HEK293 (cell line): ENCODE results near the gene HSBP1.

Experiments
- CTCF ChIA-PET: fragments of 350-600 bp; formaldehyde crosslinking; extraction: SDS; loops from one replicate; lab custom pipeline; 2021; ENCODE audit warnings: antibody characterized with exemption; lab: Yijun Ruan, JAX
- POLR2A ChIA-PET: fragments of 300-600 bp; formaldehyde crosslinking; extraction: SDS; loops from one replicate; lab custom pipeline; 2020; ENCODE audit warnings: antibody characterized with exemption, inconsistent platforms; lab: Yijun Ruan, JAX
- H3K27ac ChIP-seq: fragments of 200-500 bp; sonication (Bioruptor generic); 2 replicates; pipeline ENCODE4 v1.5.1; 2014; ENCODE audit warnings: low read depth, low read length, control low read depth, inconsistent platforms; ENCODE audit errors: extremely low read depth
- H3K36me3 ChIP-seq, 2 experiments: fragments of 200-500 bp in 1 of 2; sonication (Bioruptor generic) in 1 of 2; 1 replicate in 1 of 2; 2 replicates in 1 of 2; pipeline ENCODE4 v1.5.1; 2014 to 2017; ENCODE audit warnings: inconsistent platforms in 2 of 2, low read length in 2 of 2; ENCODE audit not compliant: control insufficient read depth in 2 of 2, insufficient read depth in 1 of 2
- H3K4me1 ChIP-seq: fragments of 200-500 bp; sonication (Bioruptor generic); 2 replicates; pipeline ENCODE4 v1.5.1; 2014; ENCODE audit warnings: mild to moderate bottlenecking, low read length, inconsistent platforms; ENCODE audit not compliant: control insufficient read depth, insufficient read depth
- H3K4me3 ChIP-seq: 2 replicates; pipeline ENCODE4 v1.5.1; 2011; ENCODE audit warnings: low read depth, mild to moderate bottlenecking, control low read depth, low read length, moderate library complexity
- H3K9me3 ChIP-seq: fragments of 200-500 bp; sonication (Bioruptor generic); 2 replicates; pipeline ENCODE4 v1.5.1; 2014; ENCODE audit warnings: low read depth, low read length, inconsistent platforms; ENCODE audit not compliant: control insufficient read depth, insufficient read depth
- MEIS1 ChIP-seq: sonication (generic); formaldehyde crosslinking; IDR thresholded peaks from 2 replicates; pipeline ENCODE4 v1.8.1; 2022; ENCODE audit warnings: missing genetic modification reagents, mild to moderate bottlenecking, borderline replicate concordance
- MZF1 ChIP-seq: fragments of 450-650 bp; formaldehyde crosslinking; IDR thresholded peaks from 2 replicates; pipeline ENCODE4 v1.5.1; 2017; ENCODE audit warnings: missing biosample characterization, missing genetic modification characterization, borderline replicate concordance
- OVOL3 ChIP-seq: fragments of 450-650 bp; formaldehyde crosslinking; IDR thresholded peaks from 2 replicates; pipeline ENCODE4 v1.5.1; 2016; ENCODE audit warnings: missing biosample characterization, missing genetic modification characterization
- PRDM1 ChIP-seq: fragments of 450-650 bp; formaldehyde crosslinking; IDR thresholded peaks from 2 replicates; pipeline ENCODE4; 2016; ENCODE audit warnings: missing biosample characterization, missing genetic modification characterization
- SP2 ChIP-seq: fragments of 450-650 bp; formaldehyde crosslinking; IDR thresholded peaks from 2 replicates; pipeline ENCODE4 v1.5.1; 2016; ENCODE audit warnings: missing biosample characterization, missing genetic modification characterization
- ZBTB20 ChIP-seq: fragments of 450-650 bp; formaldehyde crosslinking; IDR thresholded peaks from 2 replicates; pipeline ENCODE4 v1.5.1; 2016; ENCODE audit warnings: missing biosample characterization, missing genetic modification characterization
- ZBTB7A ChIP-seq: fragments of 450-650 bp; formaldehyde crosslinking; IDR thresholded peaks from 2 replicates; pipeline ENCODE4 v1.5.1; 2016; ENCODE audit warnings: low read depth, missing biosample characterization, missing genetic modification characterization
- ZBTB8A ChIP-seq: fragments of 450-650 bp; formaldehyde crosslinking; IDR thresholded peaks from 2 replicates; pipeline ENCODE4 v1.5.1; 2016; ENCODE audit warnings: missing biosample characterization, missing genetic modification characterization
- ZEB2 ChIP-seq: fragments of 450-650 bp; formaldehyde crosslinking; IDR thresholded peaks from 2 replicates; pipeline ENCODE4 v1.5.1; 2016; ENCODE audit warnings: missing biosample characterization, missing genetic modification characterization
- ZFP41 ChIP-seq: fragments of 450-650 bp; formaldehyde crosslinking; IDR thresholded peaks from 2 replicates; pipeline ENCODE4 v1.5.1; 2016; ENCODE audit warnings: missing biosample characterization, missing genetic modification characterization, borderline replicate concordance
- ZNF184 ChIP-seq: fragments of 450-650 bp; IDR thresholded peaks from 2 replicates; pipeline ENCODE4 v1.5.1; 2018; ENCODE audit warnings: missing biosample characterization, mild to moderate bottlenecking, missing genetic modification characterization
- ZNF223 ChIP-seq: fragments of 450-650 bp; formaldehyde crosslinking; IDR thresholded peaks from 2 replicates; pipeline ENCODE4 v1.5.1; 2016; ENCODE audit warnings: missing biosample characterization, missing genetic modification characterization
- ZNF239 ChIP-seq: fragments of 450-650 bp; formaldehyde crosslinking; IDR thresholded peaks from 2 replicates; pipeline ENCODE4 v1.5.1; 2016; ENCODE audit warnings: missing biosample characterization, missing genetic modification characterization
- ZNF248 ChIP-seq: fragments of 450-650 bp; formaldehyde crosslinking; IDR thresholded peaks from 2 replicates; pipeline ENCODE4 v1.5.1; 2017; ENCODE audit warnings: missing biosample characterization, missing genetic modification characterization
- ZNF266 ChIP-seq: fragments of 450-650 bp; formaldehyde crosslinking; IDR thresholded peaks from 2 replicates; pipeline ENCODE4 v1.5.1; 2016; ENCODE audit warnings: missing biosample characterization, missing genetic modification characterization, low read depth
- ZNF292 ChIP-seq: fragments of 450-650 bp; formaldehyde crosslinking; IDR thresholded peaks from 2 replicates; pipeline ENCODE4 v1.5.1; 2016; ENCODE audit warnings: low read depth, missing biosample characterization, missing genetic modification characterization, borderline replicate concordance
- ZNF335 ChIP-seq: fragments of 450-650 bp; formaldehyde crosslinking; conservative IDR thresholded peaks from 2 replicates; pipeline ENCODE4 v1.5.1; 2016; ENCODE audit warnings: missing biosample characterization, missing genetic modification characterization
- ZNF391 ChIP-seq: fragments of 450-650 bp; formaldehyde crosslinking; IDR thresholded peaks from 2 replicates; pipeline ENCODE4 v1.5.1; 2016; ENCODE audit warnings: low read depth, missing biosample characterization, missing genetic modification characterization, borderline replicate concordance
- ZNF510 ChIP-seq: fragments of 450-650 bp; formaldehyde crosslinking; IDR thresholded peaks from 2 replicates; pipeline ENCODE4 v1.5.1; 2018; ENCODE audit warnings: mild to moderate bottlenecking, missing genetic modification characterization, missing biosample characterization; ENCODE audit not compliant: insufficient replicate concordance
- ZNF544 ChIP-seq: fragments of 450-650 bp; formaldehyde crosslinking; IDR thresholded peaks from 2 replicates; pipeline ENCODE4 v1.5.0; 2017; ENCODE audit warnings: missing biosample characterization, missing genetic modification characterization
- ZNF626 ChIP-seq: fragments of 450-650 bp; sonication (Bioruptor Pico); formaldehyde crosslinking; IDR thresholded peaks from 2 replicates; pipeline ENCODE4 v1.5.1; 2018; ENCODE audit warnings: missing biosample characterization, missing genetic modification characterization, inconsistent platforms
- ZNF629 ChIP-seq: fragments of 450-650 bp; formaldehyde crosslinking; IDR thresholded peaks from 2 replicates; pipeline ENCODE4 v1.5.1; 2017; ENCODE audit warnings: missing biosample characterization, missing genetic modification characterization
- ZNF660 ChIP-seq: fragments of 450-650 bp; IDR thresholded peaks from 2 replicates; pipeline ENCODE4 v1.5.1; 2018; ENCODE audit warnings: missing biosample characterization, mild to moderate bottlenecking, missing genetic modification characterization
- ZNF677 ChIP-seq: fragments of 450-650 bp; IDR thresholded peaks from 2 replicates; pipeline ENCODE4 v1.5.0; 2018; ENCODE audit warnings: missing biosample characterization, mild to moderate bottlenecking, missing genetic modification characterization, moderate library complexity
- ZNF837 ChIP-seq: fragments of 450-650 bp; formaldehyde crosslinking; IDR thresholded peaks from 2 replicates; pipeline ENCODE4 v1.5.1; 2016; ENCODE audit warnings: missing biosample characterization, missing genetic modification characterization
- TF ChIP-seq, protein P1 (sequence below): fragments of 450-650 bp; formaldehyde crosslinking; IDR thresholded peaks from 2 replicates; pipeline ENCODE4 v1.5.1; 2016; ENCODE audit warnings: missing biosample characterization, missing genetic modification characterization
- TF ChIP-seq, protein P2 (sequence below): fragments of 450-650 bp; formaldehyde crosslinking; IDR thresholded peaks from 2 replicates; pipeline ENCODE4 v1.5.1; 2016; ENCODE audit warnings: missing biosample characterization, missing genetic modification characterization
- TF ChIP-seq, protein P3 (sequence below): fragments of 450-650 bp; formaldehyde crosslinking; IDR thresholded peaks from 2 replicates; pipeline ENCODE4 v1.5.1; 2016; ENCODE audit warnings: missing biosample characterization, missing genetic modification characterization

HSBP1 gene

DNA sequence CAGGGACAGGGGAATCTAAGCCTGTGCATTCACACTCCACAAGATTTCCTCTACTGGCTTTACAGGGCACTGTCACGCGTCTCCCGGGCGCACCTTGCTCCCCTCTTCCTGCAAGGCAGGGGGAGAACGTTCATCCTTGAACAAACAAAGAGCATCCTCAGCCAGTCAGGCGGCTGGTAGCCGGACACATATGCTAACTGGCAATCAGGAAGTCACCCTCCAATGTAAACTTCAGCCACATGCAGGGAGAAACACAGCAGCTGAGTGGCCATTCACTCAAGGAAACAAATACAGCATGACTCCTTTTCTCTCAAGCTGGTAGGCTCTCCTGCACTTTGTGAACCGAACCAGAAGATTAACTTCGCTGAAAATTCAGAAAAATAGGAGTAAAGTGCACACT, 10.8 kb upstream of the HSBP1 start:
- CTCF ChIA-PET = no interaction called here
- no peak overlapping the region for H3K4me3 ChIP-seq
- no peaks in the 10 kb centered on the region for H3K36me3 ChIP-seq
- TF ChIP-seq, protein P1, sequence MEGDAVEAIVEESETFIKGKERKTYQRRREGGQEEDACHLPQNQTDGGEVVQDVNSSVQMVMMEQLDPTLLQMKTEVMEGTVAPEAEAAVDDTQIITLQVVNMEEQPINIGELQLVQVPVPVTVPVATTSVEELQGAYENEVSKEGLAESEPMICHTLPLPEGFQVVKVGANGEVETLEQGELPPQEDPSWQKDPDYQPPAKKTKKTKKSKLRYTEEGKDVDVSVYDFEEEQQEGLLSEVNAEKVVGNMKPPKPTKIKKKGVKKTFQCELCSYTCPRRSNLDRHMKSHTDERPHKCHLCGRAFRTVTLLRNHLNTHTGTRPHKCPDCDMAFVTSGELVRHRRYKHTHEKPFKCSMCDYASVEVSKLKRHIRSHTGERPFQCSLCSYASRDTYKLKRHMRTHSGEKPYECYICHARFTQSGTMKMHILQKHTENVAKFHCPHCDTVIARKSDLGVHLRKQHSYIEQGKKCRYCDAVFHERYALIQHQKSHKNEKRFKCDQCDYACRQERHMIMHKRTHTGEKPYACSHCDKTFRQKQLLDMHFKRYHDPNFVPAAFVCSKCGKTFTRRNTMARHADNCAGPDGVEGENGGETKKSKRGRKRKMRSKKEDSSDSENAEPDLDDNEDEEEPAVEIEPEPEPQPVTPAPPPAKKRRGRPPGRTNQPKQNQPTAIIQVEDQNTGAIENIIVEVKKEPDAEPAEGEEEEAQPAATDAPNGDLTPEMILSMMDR (tag by site-specific recombination) = no peak
- TF ChIP-seq ZNF292 (tag by site-specific recombination) (no peak), ZNF266 (tag by site-specific recombination) (no peak), ZNF510 (no peak), ZNF544 (tag by site-specific recombination) (no peak)
- no peaks in the 10 kb centered on the region for H3K9me3 ChIP-seq
- POLR2A ChIA-PET = no interaction called here
- H3K4me1 ChIP-seq = no peaks in the 10 kb centered on the region
- H3K27ac ChIP-seq = no peak overlapping the region

DNA sequence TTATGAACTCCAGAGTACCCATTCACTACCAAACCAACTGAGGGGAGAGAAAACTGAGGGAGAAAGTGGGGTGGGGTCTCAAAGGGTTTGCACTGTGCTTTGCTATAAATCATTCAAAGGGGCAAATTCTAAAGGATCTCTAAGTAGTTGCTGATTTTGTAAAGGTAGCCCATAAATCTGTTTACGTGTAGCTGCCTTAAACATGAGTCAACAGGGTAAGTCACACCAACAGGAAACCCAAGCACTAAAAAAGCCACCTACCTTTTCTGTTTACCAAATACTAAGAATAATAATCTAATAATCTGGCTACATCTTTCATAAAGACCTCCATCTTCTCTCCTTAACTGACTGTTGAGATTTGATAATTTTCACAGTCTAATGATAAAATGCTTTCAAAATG, 8.4 kb upstream of the HSBP1 start:
- Histone ChIP-seq H3K27ac (no peak overlapping the region), H3K4me3 (no peak overlapping the region), H3K36me3 (no peaks in the 10 kb centered on the region), H3K4me1 (no peaks in the 10 kb centered on the region), H3K9me3 (no peaks in the 10 kb centered on the region)
- ChIA-PET POLR2A (no interaction called here), CTCF (no interaction called here)
- TF ChIP-seq ZNF292 (tag by site-specific recombination) (no peak), ZNF223 (tag by site-specific recombination) (no peak), OVOL3 (no peak), ZNF629 (tag by site-specific recombination) (no peak), SP2 (tag by site-specific recombination) (no peak), ZNF677 (tag by site-specific recombination) (no peak), ZFP41 (tag by site-specific recombination) (no peak), ZNF837 (tag by site-specific recombination) (no peak), ZNF335 (tag by site-specific recombination) (no peak), ZNF391 (no peak), PRDM1 (tag by site-specific recombination) (no peak), ZNF239 (tag by site-specific recombination) (no peak), ZNF184 (tag by site-specific recombination) (no peak), ZBTB20 (tag by site-specific recombination) (no peak), ZBTB7A (tag by site-specific recombination) (no peak)
- TF ChIP-seq, protein P2, sequence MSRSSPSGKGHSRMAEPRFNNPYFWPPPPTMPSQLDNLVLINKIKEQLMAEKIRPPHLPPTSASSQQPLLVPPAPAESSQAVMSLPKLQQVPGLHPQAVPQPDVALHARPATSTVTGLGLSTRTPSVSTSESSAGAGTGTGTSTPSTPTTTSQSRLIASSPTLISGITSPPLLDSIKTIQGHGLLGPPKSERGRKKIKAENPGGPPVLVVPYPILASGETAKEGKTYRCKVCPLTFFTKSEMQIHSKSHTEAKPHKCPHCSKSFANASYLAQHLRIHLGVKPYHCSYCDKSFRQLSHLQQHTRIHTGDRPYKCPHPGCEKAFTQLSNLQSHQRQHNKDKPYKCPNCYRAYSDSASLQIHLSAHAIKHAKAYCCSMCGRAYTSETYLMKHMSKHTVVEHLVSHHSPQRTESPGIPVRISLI (tag by site-specific recombination) = no peak

DNA sequence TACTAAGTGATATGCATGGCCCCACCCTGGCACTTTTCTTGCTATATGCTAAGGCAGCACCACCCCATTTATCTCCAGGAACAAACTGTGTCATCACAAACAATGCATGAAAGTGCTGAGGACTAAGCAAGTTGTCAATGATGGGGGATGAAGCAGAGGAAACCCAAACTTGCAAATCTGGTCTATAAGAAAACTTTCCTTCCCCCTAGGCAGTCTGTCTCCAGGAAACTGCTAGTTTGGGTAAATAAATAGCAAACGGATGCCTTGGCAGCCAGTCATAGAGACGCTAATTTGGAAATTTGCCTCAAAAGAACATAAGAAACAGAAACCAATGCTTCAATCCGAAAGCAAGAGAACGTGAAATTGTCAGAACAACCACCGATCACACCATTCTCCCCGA, 5.6 kb upstream of the HSBP1 start:
- Histone ChIP-seq H3K4me1 (no peaks in the 10 kb centered on the region), H3K36me3 (no peaks in the 10 kb centered on the region), H3K9me3 (no peaks in the 10 kb centered on the region), H3K27ac (no peak overlapping the region), H3K4me3 (no peak overlapping the region)
- TF ChIP-seq, protein P3, sequence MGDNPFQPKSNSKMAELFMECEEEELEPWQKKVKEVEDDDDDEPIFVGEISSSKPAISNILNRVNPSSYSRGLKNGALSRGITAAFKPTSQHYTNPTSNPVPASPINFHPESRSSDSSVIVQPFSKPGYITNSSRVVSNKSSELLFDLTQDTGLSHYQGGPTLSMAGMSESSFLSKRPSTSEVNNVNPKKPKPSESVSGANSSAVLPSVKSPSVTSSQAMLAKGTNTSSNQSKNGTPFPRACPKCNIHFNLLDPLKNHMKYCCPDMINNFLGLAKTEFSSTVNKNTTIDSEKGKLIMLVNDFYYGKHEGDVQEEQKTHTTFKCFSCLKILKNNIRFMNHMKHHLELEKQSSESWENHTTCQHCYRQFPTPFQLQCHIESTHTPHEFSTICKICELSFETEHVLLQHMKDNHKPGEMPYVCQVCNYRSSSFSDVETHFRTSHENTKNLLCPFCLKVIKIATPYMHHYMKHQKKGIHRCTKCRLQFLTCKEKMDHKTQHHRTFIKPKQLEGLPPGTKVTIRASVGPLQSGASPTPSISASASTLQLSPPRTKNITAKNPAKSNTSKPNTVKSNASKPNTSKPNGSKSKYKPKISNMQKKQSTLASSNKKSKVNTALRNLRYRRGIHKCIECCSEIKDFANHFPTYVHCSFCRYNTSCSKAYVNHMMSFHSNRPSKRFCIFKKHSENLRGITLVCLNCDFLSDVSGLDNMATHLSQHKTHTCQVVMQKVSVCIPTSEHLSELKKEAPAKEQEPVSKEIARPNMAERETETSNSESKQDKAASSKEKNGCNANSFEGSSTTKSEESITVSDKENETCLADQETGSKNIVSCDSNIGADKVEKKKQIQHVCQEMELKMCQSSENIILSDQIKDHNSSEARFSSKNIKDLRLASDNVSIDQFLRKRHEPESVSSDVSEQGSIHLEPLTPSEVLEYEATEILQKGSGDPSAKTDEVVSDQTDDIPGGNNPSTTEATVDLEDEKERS (tag by site-specific recombination) = no peak
- TF ChIP-seq ZNF248 (tag by site-specific recombination) (no peak), ZNF660 (tag by site-specific recombination) (no peak), ZBTB8A (tag by site-specific recombination) (no peak), ZNF629 (tag by site-specific recombination) (no peak), MEIS1 (CRISPR knock-in tag) (no peak), MZF1 (tag by site-specific recombination) (no peak), ZEB2 (no peak), ZNF626 (no peak)
- POLR2A ChIA-PET = no interaction called here
- CTCF ChIA-PET = no interaction called here
